ENCODE results near the gene CSTB. TPM values are rescaled to one million over a fixed set of nuclear protein-coding genes. Genes with fewer than 3 reads are reported as not detected.

The CSTB gene
- total and polyA plus RNA-seq, 4 donors = 3.8 to 62.4 (median 33.7) TPM

DNA sequence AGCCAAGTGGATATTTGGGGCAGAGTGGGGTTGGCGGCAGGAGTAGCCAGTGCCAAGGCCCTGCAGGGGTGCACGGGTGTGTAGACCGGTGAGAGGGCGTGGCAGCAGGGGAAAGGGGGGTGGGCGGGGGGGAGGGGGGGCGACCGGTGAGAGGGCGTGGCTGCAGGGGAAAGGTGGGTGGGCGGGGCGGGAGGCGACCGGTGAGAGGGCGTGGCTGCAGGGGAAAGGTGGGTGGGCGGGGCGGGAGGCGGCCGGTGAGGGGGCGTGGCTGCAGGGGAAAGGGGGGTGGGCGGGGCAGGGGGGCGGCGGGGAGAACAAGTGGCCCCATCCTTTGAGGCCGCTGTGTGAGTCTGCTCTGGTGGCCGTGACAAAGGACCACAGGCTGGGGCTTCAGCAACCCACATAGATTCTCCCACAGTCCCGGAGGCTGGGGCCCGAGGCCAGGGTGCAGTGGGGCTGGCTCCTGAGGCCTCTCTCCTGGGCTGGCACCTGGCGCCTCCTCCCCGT, 39.1 kb upstream of the CSTB start:
- TF ChIP-seq, protein P1, sequence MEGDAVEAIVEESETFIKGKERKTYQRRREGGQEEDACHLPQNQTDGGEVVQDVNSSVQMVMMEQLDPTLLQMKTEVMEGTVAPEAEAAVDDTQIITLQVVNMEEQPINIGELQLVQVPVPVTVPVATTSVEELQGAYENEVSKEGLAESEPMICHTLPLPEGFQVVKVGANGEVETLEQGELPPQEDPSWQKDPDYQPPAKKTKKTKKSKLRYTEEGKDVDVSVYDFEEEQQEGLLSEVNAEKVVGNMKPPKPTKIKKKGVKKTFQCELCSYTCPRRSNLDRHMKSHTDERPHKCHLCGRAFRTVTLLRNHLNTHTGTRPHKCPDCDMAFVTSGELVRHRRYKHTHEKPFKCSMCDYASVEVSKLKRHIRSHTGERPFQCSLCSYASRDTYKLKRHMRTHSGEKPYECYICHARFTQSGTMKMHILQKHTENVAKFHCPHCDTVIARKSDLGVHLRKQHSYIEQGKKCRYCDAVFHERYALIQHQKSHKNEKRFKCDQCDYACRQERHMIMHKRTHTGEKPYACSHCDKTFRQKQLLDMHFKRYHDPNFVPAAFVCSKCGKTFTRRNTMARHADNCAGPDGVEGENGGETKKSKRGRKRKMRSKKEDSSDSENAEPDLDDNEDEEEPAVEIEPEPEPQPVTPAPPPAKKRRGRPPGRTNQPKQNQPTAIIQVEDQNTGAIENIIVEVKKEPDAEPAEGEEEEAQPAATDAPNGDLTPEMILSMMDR (IDR thresholded peaks at IDR 0.05; ENCODE audit: low read depth, low read length, missing input control) = no peak
- TF ChIP-seq GABPA (IDR thresholded peaks at IDR 0.05 in 1 of 2, conservative IDR thresholded peaks at IDR 0.05 in 1 of 2) = no peak
- TF ChIP-seq RXRA (IDR thresholded peaks at IDR 0.05) = no peak
- TF ChIP-seq YY1 (IDR thresholded peaks at IDR 0.05) = no peak
- TF ChIP-seq, protein P2, sequence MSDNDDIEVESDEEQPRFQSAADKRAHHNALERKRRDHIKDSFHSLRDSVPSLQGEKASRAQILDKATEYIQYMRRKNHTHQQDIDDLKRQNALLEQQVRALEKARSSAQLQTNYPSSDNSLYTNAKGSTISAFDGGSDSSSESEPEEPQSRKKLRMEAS (IDR thresholded peaks at IDR 0.05) = no peak
- TF ChIP-seq, protein P3, sequence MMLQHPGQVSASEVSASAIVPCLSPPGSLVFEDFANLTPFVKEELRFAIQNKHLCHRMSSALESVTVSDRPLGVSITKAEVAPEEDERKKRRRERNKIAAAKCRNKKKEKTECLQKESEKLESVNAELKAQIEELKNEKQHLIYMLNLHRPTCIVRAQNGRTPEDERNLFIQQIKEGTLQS (IDR thresholded peaks at IDR 0.05) = no peak
- no peak for TF ChIP-seq FOXA2 (IDR thresholded peaks at IDR 0.05)
- TF ChIP-seq, protein P4, sequence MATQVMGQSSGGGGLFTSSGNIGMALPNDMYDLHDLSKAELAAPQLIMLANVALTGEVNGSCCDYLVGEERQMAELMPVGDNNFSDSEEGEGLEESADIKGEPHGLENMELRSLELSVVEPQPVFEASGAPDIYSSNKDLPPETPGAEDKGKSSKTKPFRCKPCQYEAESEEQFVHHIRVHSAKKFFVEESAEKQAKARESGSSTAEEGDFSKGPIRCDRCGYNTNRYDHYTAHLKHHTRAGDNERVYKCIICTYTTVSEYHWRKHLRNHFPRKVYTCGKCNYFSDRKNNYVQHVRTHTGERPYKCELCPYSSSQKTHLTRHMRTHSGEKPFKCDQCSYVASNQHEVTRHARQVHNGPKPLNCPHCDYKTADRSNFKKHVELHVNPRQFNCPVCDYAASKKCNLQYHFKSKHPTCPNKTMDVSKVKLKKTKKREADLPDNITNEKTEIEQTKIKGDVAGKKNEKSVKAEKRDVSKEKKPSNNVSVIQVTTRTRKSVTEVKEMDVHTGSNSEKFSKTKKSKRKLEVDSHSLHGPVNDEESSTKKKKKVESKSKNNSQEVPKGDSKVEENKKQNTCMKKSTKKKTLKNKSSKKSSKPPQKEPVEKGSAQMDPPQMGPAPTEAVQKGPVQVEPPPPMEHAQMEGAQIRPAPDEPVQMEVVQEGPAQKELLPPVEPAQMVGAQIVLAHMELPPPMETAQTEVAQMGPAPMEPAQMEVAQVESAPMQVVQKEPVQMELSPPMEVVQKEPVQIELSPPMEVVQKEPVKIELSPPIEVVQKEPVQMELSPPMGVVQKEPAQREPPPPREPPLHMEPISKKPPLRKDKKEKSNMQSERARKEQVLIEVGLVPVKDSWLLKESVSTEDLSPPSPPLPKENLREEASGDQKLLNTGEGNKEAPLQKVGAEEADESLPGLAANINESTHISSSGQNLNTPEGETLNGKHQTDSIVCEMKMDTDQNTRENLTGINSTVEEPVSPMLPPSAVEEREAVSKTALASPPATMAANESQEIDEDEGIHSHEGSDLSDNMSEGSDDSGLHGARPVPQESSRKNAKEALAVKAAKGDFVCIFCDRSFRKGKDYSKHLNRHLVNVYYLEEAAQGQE (IDR thresholded peaks at IDR 0.05) = no peak
- Histone ChIP-seq H3K36me3 (ENCODE audit: control insufficient read depth in 4 of 4, insufficient read depth in 3 of 4, low read depth in 1 of 4, low read length in 3 of 4) (no peaks in the 10 kb centered on the region), H3K4me3 (ENCODE audit: low read depth in 1 of 3, low read length in 3 of 3) (no peak overlapping the region), H3K9me3 (ENCODE audit: control insufficient read depth in 4 of 4, low read length in 3 of 4) (no peaks in the 10 kb centered on the region), H3K4me1 (ENCODE audit: control insufficient read depth in 4 of 4, insufficient read depth in 4 of 4, low read length in 3 of 4) (peaks cover 10 to 31% (median 18%) of the 10 kb centered on the region in 4 donors), H3K27ac (ENCODE audit: low read depth in 1 of 2, low read length in 2 of 2) (no peak overlapping the region), H3K27me3 (ENCODE audit: control insufficient read depth in 4 of 4, insufficient read depth in 4 of 4, low read length in 3 of 4) (no peaks in the 10 kb centered on the region), H3K9ac (ENCODE audit: low read depth in 1 of 2, low read length in 2 of 2) (no peak overlapping the region)
- 32% methylated on average over 26 of the region's 27 CpGs for WGBS
- DNase-seq (ENCODE audit: low spot score) = no peak

DNA sequence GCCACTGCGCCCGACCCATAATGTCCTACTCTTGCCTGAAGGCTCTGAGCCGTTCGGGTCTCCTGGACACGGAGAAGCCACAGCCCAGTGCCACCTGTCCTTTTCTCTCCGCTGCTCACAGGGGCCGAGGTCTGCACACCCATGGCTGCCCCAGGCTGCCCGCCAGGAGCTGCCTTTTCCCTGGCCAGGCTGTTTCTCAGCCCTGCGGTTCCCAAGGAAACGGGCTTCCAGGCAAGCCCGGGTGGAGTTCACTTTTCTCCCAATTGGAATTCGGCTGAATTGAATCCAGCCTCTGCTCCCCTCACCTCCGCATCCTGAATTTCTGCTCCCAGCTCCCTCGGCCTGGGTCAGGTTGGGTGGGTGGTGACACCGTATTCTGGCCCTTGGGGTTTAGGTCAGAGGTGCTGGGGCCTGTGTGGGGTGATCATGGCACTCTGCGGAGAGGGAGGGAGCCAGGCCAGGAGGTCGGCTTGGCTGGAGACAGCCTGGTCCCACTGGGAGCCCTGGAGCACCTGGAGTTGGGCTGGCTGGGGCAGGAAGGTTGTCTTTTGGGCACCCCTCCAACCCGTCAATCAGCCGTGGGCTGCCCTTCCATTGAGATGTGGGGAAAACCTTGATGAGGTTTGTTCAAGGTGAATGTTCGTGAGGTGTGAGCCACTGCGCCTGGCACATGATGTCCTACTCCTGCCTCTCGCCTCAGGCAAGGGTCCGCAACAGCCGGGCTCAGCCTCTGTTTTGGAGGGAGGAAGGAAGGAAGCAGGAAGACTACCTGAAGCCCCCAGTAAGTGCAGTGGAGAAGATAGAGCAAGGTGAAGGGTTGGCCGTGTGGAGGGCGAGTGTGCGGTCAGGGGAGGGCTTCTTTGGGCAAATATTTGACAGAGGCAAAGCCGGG, 38.4 kb upstream of the CSTB start:
- Histone ChIP-seq H3K9ac (ENCODE audit: low read depth in 1 of 2, low read length in 2 of 2) (no peak overlapping the region), H3K27me3 (ENCODE audit: control insufficient read depth in 4 of 4, insufficient read depth in 4 of 4, low read length in 3 of 4) (no peaks in the 10 kb centered on the region), H3K4me3 (ENCODE audit: low read depth in 1 of 3, low read length in 3 of 3) (no peak overlapping the region), H3K9me3 (ENCODE audit: control insufficient read depth in 4 of 4, low read length in 3 of 4) (no peaks in the 10 kb centered on the region), H3K4me1 (ENCODE audit: control insufficient read depth in 4 of 4, insufficient read depth in 4 of 4, low read length in 3 of 4) (peaks cover 11 to 38% (median 23%) of the 10 kb centered on the region in 4 donors), H3K27ac (ENCODE audit: low read depth in 1 of 2, low read length in 2 of 2) (no peak overlapping the region), H3K36me3 (ENCODE audit: control insufficient read depth in 4 of 4, insufficient read depth in 3 of 4, low read depth in 1 of 4, low read length in 3 of 4) (no peaks in the 10 kb centered on the region)
- WGBS = 82% methylated on average over 28 of the region's 28 CpGs
- DNase-seq (ENCODE audit: low spot score) = no peak
- TF ChIP-seq FOXA1 (IDR thresholded peaks at IDR 0.05) (no peak), YY1 (IDR thresholded peaks at IDR 0.05) (no peak), HNF4G (IDR thresholded peaks at IDR 0.05) (no peak), RXRA (IDR thresholded peaks at IDR 0.05) (no peak), JUND (IDR thresholded peaks at IDR 0.05) (no peak), HNF4A (conservative IDR thresholded peaks at IDR 0.05) (no peak), FOXA2 (IDR thresholded peaks at IDR 0.05) (no peak)
- TF ChIP-seq, protein P4 (IDR thresholded peaks at IDR 0.05) = no peak
- TF ChIP-seq, protein P2 (IDR thresholded peaks at IDR 0.05) = no peak
- TF ChIP-seq, protein P3 (IDR thresholded peaks at IDR 0.05) = no peak
- TF ChIP-seq, protein P1 (IDR thresholded peaks at IDR 0.05; ENCODE audit: low read depth, low read length, missing input control) = no peak
- TF ChIP-seq, protein P5, sequence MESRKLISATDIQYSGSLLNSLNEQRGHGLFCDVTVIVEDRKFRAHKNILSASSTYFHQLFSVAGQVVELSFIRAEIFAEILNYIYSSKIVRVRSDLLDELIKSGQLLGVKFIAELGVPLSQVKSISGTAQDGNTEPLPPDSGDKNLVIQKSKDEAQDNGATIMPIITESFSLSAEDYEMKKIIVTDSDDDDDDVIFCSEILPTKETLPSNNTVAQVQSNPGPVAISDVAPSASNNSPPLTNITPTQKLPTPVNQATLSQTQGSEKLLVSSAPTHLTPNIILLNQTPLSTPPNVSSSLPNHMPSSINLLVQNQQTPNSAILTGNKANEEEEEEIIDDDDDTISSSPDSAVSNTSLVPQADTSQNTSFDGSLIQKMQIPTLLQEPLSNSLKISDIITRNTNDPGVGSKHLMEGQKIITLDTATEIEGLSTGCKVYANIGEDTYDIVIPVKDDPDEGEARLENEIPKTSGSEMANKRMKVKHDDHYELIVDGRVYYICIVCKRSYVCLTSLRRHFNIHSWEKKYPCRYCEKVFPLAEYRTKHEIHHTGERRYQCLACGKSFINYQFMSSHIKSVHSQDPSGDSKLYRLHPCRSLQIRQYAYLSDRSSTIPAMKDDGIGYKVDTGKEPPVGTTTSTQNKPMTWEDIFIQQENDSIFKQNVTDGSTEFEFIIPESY (IDR thresholded peaks at IDR 0.05) = no peak
